GM12891 (cell line): Measurements from ENCODE around the gene GARIN1A.

ENCODE experiments used
- DNase-seq: peaks from one replicate; pipeline ENCODE4 v3.0.0; 2011; ENCODE audit warnings: low spot score; ENCODE audit not compliant: insufficient read length
- FAIRE-seq: peaks from 2 replicates; lab custom pipeline; 2011; peaks lifted over from hg19 to GRCh38; lab: Jason Lieb, UNC
- PAX5 ChIP-seq: IDR thresholded peaks from 2 replicates; pipeline ENCODE4 v1.6.1; 2011; ENCODE audit warnings: low read length, moderate library complexity, mild to moderate bottlenecking; ENCODE audit not compliant: insufficient read depth, severe bottlenecking
- POLR2A ChIP-seq: IDR thresholded peaks from 2 replicates; pipeline ENCODE4 v1.6.1; 2011; ENCODE audit warnings: low read depth, low read length, control low read depth
- POLR2AphosphoS5 ChIP-seq: IDR thresholded peaks from 2 replicates; pipeline ENCODE4 v1.6.1; 2011; ENCODE audit warnings: low read depth, low read length, control low read depth
- POU2F2 ChIP-seq: IDR thresholded peaks from 2 replicates; pipeline ENCODE4 v1.6.1; 2011; ENCODE audit warnings: low read depth, mild to moderate bottlenecking, control low read depth, low read length, moderate library complexity
- SPI1 ChIP-seq: IDR thresholded peaks from 2 replicates; pipeline ENCODE4 v1.6.1; 2011; ENCODE audit warnings: low read depth, low read length, control low read depth
- TAF1 ChIP-seq: IDR thresholded peaks from 2 replicates; pipeline ENCODE4 v1.6.1; 2011; ENCODE audit warnings: low read depth, low read length, control low read depth

Gene GARIN1A

DNA sequence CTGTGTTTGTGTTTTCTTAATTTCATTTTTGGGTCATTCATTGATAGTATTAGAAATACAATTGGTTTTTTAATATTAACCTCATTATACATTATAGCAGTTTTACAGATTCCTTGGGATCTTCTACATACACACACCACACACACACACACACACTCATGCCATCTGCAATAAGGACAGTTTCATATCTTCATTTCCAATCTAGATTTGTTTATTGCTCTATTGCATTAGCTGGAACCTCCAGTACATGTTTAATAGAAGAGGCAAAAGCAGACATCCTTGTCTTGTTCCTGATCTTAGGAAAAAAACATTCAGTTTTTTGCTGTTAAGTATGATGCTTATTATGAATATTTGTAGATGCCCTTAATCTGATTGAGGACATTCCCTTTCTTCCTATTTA, 49.3 kb downstream of the GARIN1A start:
- DNase-seq: no peak
- no peak for FAIRE-seq
- TF ChIP-seq POLR2A (no peak), TAF1 (no peak), POLR2AphosphoS5 (no peak), PAX5 (no peak), POU2F2 (no peak), SPI1 (no peak)
